Keratinocyte (primary cell): ENCODE data around the gene MTCH1.

Experiments
- EZH2 ChIP-seq: IDR thresholded peaks from one replicate; pipeline ENCODE4 v1.6.1; 2012; ENCODE audit warnings: inconsistent platforms, mild to moderate bottlenecking, low read length, moderate library complexity
- TF ChIP-seq, protein P1 (sequence below), 3 experiments: IDR thresholded peaks in 1 of 3; conservative IDR thresholded peaks in 1 of 3; optimal IDR thresholded peaks in 1 of 3; 2 replicates in 2 of 3; 3 replicates in 1 of 3; pipeline versions ENCODE3 to v1.5.1; 2011; ENCODE audit warnings: low read length in 3 of 3, mild to moderate bottlenecking in 3 of 3, moderate library complexity in 2 of 3, control low read depth in 1 of 3, inconsistent platforms in 1 of 3; ENCODE audit not compliant: insufficient read depth in 2 of 3; ENCODE audit errors: extremely low read depth in 1 of 3

DNA sequence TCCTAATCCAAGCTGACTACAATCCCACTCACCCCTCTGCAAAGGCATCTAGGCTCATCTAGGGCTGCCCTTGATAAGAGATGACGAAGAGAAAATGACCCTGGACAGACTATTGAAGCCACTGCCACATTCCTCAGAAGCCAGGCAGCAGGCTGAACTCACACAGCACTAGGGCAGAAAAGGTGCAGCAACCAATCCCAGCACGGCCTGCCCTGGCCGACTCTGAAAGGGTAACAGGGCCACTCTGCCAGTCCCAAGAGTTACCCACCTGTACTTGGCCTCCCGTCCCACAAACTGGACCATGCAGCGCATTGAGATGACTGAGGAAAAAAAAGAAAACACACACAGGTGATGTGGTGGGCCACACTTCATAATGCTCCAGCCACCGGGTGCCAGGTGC is 9.1 kb downstream of the MTCH1 start:
- TF ChIP-seq, protein P1, sequence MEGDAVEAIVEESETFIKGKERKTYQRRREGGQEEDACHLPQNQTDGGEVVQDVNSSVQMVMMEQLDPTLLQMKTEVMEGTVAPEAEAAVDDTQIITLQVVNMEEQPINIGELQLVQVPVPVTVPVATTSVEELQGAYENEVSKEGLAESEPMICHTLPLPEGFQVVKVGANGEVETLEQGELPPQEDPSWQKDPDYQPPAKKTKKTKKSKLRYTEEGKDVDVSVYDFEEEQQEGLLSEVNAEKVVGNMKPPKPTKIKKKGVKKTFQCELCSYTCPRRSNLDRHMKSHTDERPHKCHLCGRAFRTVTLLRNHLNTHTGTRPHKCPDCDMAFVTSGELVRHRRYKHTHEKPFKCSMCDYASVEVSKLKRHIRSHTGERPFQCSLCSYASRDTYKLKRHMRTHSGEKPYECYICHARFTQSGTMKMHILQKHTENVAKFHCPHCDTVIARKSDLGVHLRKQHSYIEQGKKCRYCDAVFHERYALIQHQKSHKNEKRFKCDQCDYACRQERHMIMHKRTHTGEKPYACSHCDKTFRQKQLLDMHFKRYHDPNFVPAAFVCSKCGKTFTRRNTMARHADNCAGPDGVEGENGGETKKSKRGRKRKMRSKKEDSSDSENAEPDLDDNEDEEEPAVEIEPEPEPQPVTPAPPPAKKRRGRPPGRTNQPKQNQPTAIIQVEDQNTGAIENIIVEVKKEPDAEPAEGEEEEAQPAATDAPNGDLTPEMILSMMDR (optimal IDR thresholded peaks at IDR 0.05 in 1 of 3, IDR thresholded peaks at IDR 0.05 in 1 of 3, conservative IDR thresholded peaks at IDR 0.05 in 1 of 3; ENCODE audit: extremely low read depth in 1 of 3, insufficient read depth in 2 of 3, low read length in 3 of 3) = no peak
- TF ChIP-seq EZH2 = no peak
